DMS 273 treated with DMSO at 0.1 percent for 48 hours (cell line): Measurements from ENCODE around the gene ZAP70.

Source experiments
- DNase-seq: peaks from one replicate; lab custom pipeline; 2025; lab: John Stamatoyannopoulos, UW

ZAP70 gene

GRCh38 chr2:97752342-97753334 is 39.3 kb downstream of the ZAP70 start:
- no peak for DNase-seq

- DNase-seq, result no peak
Measured at GRCh38 chr2:97754690-97755346, 41.4 kb downstream of the ZAP70 start.

GRCh38 chr2:97755491-97755890 is 42.1 kb downstream of the ZAP70 start:
- no peak for DNase-seq

- DNase-seq, result no peak
Measured at GRCh38 chr2:97757062-97757461, 43.7 kb downstream of the ZAP70 start.

GRCh38 chr2:97758131-97758705 is 44.8 kb downstream of the ZAP70 start:
- DNase-seq, result no peak

GRCh38 chr2:97759727-97760407 is 46.5 kb downstream of the ZAP70 start:
- no peak for DNase-seq

GRCh38 chr2:97760480-97761049 is 47.2 kb downstream of the ZAP70 start:
- DNase-seq, result no peak

GRCh38 chr2:97761192-97761591 is 47.8 kb downstream of the ZAP70 start:
- DNase-seq, result no peak

GRCh38 chr2:97763176-97763845 is 49.9 kb downstream of the ZAP70 start:
- no peak for DNase-seq

GRCh38 chr2:97764559-97765263 is 51.3 kb downstream of the ZAP70 start:
- DNase-seq, result no peak

GRCh38 chr2:97765933-97766332 is 52.6 kb downstream of the ZAP70 start:
- no peak for DNase-seq

GRCh38 chr2:97766567-97766966 is 53.2 kb downstream of the ZAP70 start:
- no peak for DNase-seq

GRCh38 chr2:97769308-97769707 is 55.9 kb downstream of the ZAP70 start:
- DNase-seq, result no peak

GRCh38 chr2:97769711-97770110 is 56.3 kb downstream of the ZAP70 start:
- no peak for DNase-seq

GRCh38 chr2:97770445-97770844 is 57.1 kb downstream of the ZAP70 start:
- no peak for DNase-seq

GRCh38 chr2:97774425-97774824 is 61.0 kb downstream of the ZAP70 start:
- no peak for DNase-seq

- no peak for DNase-seq
Measured at GRCh38 chr2:97775074-97775473, 61.7 kb downstream of the ZAP70 start.

- DNase-seq, result no peak
Measured at GRCh38 chr2:97779141-97779540, 65.8 kb downstream of the ZAP70 start.

- no peak for DNase-seq
Measured at GRCh38 chr2:97781981-97782380, 68.6 kb downstream of the ZAP70 start.

GRCh38 chr2:97784953-97785352 is 71.6 kb downstream of the ZAP70 start:
- no peak for DNase-seq

- no peak for DNase-seq
Measured at GRCh38 chr2:97785818-97786217, 72.4 kb downstream of the ZAP70 start.
